ENCODE results near the gene EFL1.

EFL1 gene

DNA sequence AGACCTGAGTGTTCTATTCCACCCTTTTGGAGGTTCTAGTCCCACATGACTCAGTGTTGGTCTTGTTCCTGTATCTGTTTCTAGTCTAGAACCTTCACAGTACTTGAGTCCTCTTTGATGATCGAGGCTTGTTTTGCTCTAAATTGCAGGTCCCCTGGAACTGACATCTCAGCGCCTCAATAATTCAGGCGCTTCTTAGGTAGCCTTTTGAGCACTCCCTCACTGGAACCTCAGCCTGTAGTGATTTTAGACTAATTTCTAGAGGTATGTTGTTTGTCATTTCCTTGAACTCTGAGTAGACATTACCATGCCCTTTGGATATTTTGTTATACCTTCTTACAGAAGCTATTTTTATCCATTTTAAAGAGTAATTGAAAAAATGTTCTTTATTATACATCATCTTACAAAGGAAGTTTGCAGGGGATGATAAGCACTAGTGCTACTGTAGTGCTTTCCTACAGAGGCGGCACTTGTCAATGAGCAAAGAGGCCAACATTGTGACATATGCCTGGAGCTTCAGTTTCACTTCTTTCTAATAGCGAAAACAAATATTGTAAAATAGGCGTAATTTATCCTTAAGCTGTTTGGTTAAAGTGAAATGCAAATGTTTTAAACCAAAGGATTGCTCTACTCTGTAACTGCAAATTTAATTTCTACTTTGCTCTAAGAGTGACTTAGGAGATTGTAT, 75.7 kb downstream of the EFL1 start:
- no peak for TF ChIP-seq CTCF (IDR thresholded peaks at IDR 0.05)
- no peak overlapping the region for H3K27ac ChIP-seq

DNA sequence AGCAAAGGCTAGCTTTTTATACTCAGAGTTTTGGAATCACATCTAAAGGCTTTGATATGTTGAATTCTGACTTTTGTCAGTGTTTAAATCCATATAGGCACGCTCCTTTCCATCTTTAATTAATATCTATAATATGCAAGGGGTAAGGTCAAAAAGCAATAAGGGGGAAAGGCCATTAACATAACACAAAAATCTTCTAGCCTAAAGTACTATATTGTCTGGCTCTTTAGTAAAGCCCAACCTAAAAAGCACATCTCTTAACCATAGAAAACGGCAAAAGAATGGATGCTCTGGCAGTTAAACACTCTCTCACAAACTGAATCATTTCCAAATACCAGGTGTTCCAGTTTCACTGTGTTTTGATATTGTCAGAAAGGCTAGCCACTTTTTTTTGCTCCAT, 76.4 kb downstream of the EFL1 start:
- no peak overlapping the region for H3K27ac ChIP-seq
- TF ChIP-seq ZFX (IDR thresholded peaks at IDR 0.05; ENCODE audit: borderline replicate concordance) (no peak), CTCF (IDR thresholded peaks at IDR 0.05) (no peak)

- no peak overlapping the region for H3K27ac ChIP-seq
- no peak for TF ChIP-seq ZFX (IDR thresholded peaks at IDR 0.05; ENCODE audit: borderline replicate concordance)
- TF ChIP-seq CTCF (IDR thresholded peaks at IDR 0.05): no peak
These were observed 77.8 kb downstream of the EFL1 start for GRCh38 chr15:82184776-82185175.

GRCh38 chr15:82184355-82184754, 78.2 kb downstream of the EFL1 start:
- TF ChIP-seq ZFX (IDR thresholded peaks at IDR 0.05; ENCODE audit: borderline replicate concordance) (no peak), CTCF (IDR thresholded peaks at IDR 0.05) (no peak)

GRCh38 chr15:82183121-82184031, 79.2 kb downstream of the EFL1 start:
- TF ChIP-seq ZFX (IDR thresholded peaks at IDR 0.05; ENCODE audit: borderline replicate concordance) (no peak), CTCF (IDR thresholded peaks at IDR 0.05) (no peak)
- H3K27ac ChIP-seq: no peak overlapping the region

More at GRCh38 chr15:82184355-82184754, 78.2 kb downstream of the EFL1 start:
- no peak overlapping the region for H3K27ac ChIP-seq

DNA sequence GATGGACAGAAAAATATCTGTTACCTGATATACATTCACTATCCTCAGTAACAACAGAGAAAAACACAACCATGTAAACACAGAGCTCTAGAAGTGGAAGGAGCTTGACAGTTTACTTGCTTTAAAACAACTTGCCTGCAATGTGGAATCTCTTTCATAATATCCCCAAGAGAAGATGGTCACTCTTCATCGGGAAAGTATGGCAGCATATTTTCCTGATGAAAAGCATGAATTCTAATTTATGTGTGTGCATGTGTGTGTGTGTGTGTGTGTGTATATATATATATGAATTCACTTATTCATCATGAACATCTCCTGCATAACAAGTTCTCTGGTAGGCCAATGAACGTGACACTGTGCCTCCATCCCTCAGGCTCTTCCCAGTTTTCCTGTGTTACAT, 81.2 kb downstream of the EFL1 start:
- no peak overlapping the region for H3K27ac ChIP-seq
- no peak for TF ChIP-seq ZFX (IDR thresholded peaks at IDR 0.05; ENCODE audit: borderline replicate concordance)
- TF ChIP-seq CTCF (IDR thresholded peaks at IDR 0.05): no peak

DNA sequence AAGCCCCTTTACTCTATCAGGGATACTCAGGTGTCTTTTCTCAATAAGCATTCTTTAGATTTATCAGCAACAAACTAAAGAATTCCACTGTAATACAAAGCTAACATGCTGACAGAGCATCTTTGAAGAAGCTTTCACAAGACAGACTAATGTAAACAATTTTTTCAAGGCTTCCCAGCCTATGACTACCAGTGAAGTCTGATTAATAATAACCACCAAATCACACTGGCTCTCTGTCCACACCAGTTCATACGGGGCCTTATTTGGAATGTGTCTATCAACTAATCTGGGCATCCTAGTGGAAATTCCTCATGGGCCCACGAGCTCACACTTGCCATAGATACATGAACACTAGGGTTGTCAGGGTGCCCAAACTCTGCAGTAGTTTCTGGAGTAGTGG, 84.5 kb downstream of the EFL1 start:
- H3K27ac ChIP-seq: no peak overlapping the region
- TF ChIP-seq CTCF (IDR thresholded peaks at IDR 0.05): no peak
- TF ChIP-seq ZFX (IDR thresholded peaks at IDR 0.05; ENCODE audit: borderline replicate concordance): no peak
